Heart right ventricle (tissue), 16 donors: ENCODE measurements around the gene CITED2. TPM values are rescaled to one million over a fixed set of nuclear protein-coding genes. Genes with fewer than 3 reads are reported as not detected.

Experiments used
- ATAC-seq, 8 donors: fragments of 200-7000 bp; cut with Tn5 transposase; one replicate each; pipeline ENCODE4 v1.9.1; 2020; ENCODE audit warnings: mild to moderate bottlenecking in 8 of 8, moderate library complexity in 8 of 8, moderate number of reproducible peaks in 1 of 8
- DNase-seq, 2 donors: peaks; one replicate each; pipeline ENCODE4 v3.0.0-alpha.2; 2020
- H3K27ac ChIP-seq, 10 donors: fragments of 200-600 bp; sonication (generic) in 2 of 10; one replicate each; pipeline versions ENCODE4 v1.5.0 to v1.8.0; 2020 to 2022; ENCODE audit warnings: mild to moderate bottlenecking in 3 of 10
- H3K27me3 ChIP-seq, 7 donors: fragments of 200-600 bp; one replicate each; pipeline ENCODE4 v1.8.0; 2021 to 2022; ENCODE audit warnings: mild to moderate bottlenecking in 2 of 7
- H3K36me3 ChIP-seq, 9 donors: fragments of 200-600 bp; sonication (generic) in 1 of 9; one replicate each; pipeline versions ENCODE4 v1.5.0 to v1.8.0; 2020 to 2022; ENCODE audit warnings: mild to moderate bottlenecking in 2 of 9
- H3K4me1 ChIP-seq, 9 donors: fragments of 200-600 bp; sonication (generic) in 1 of 9; one replicate each; pipeline versions ENCODE4 v1.5.0 to v1.8.0; 2020 to 2022; ENCODE audit warnings: mild to moderate bottlenecking in 4 of 9
- H3K4me3 ChIP-seq, 10 donors: fragments of 200-600 bp; sonication (generic) in 2 of 10; one replicate each; pipeline versions ENCODE4 v1.5.0 to v1.8.0; 2020 to 2022; ENCODE audit warnings: mild to moderate bottlenecking in 7 of 10, moderate library complexity in 2 of 10
- H3K9me3 ChIP-seq, 11 donors: fragments of 200-600 bp in 10 of 11; sonication (generic) in 2 of 11; one replicate each; pipeline versions ENCODE4 v1.5.0 to v1.8.0; 2013 to 2022; ENCODE audit warnings: mild to moderate bottlenecking in 2 of 11, control low read depth in 1 of 11, moderate library complexity in 1 of 11
- WGBS, 2 donors: extraction: QIAGEN DNeasy Blood & Tissue Kit; methylation state at CpG; one replicate each; pipeline ENCODE4 v1.1.7; 2013; ENCODE audit warnings: inconsistent platforms in 1 of 2; 5-methylcytosine and 5-hydroxymethylcytosine counted together
- intact Hi-C, 10 donors: fragments of 100-400 bp; cut with DNase I; formaldehyde crosslinking; loops; one replicate each; pipeline versions ENCODE4 v1.11.1 to v1.14.2; 2022
- long read RNA-seq, 3 donors: library from polyadenylated mRNA; unstranded; transcript quantifications; one replicate each; pipeline ENCODE4 v2.0.0, GENCODE V29; 2020 to 2021
- polyA plus RNA-seq, 2 donors: library from polyadenylated mRNA; stranded (reverse); fragments of 200-250 nt; gene quantifications; one replicate each; pipeline ENCODE4 v1.2.3, GENCODE V29; 2013
- total RNA-seq, 10 donors: library from RNA; stranded (reverse); fragmentation: NEBNext Ultra II Directional in 3 of 10; extraction: Animal tissue kit (Norgen Biotek cat#: 25700) in 3 of 10; gene quantifications; one replicate each; pipeline versions ENCODE4 v1.2.1 to v1.2.4, GENCODE V29; 2021 to 2023
- TF ChIP-seq, protein P1 (sequence below), 9 donors: fragments of 200-600 bp; sonication (generic) in 2 of 9; IDR thresholded peaks; one replicate each; pipeline versions ENCODE4 v1.5.0 to v1.8.0; 2021 to 2022; ENCODE audit warnings: antibody characterized with exemption in 9 of 9, mild to moderate bottlenecking in 5 of 9, moderate library complexity in 1 of 9
- donor health status: Arrhythmogenic right ventricular cardiomyopathy.
- donor health status: ischemic (EF 13 %, LVEDD 7.1; RV severe dilation, severe dysfunction).
- donor health status: healthy with polysubstance abuse.
- donor health status: DM: no; HTN: yes; CAD: no.
- donor health status: DM: no; HTN: no; CAD: no.
- donor health status: ischemic (EF 25% LVEDD 6.9; RV normal size, moderate dysfunction).
- donor health status: ischemic (EF 25% LVEDD 5.7; RV mildly dilated, moderate dysfunction).
- donor health status: healthy.
- donor health status: DM: yes; HTN: yes; CAD: no.
- donor health status: Ischemic cardiomyopathy.
- donor health status: ischemic (EF 35%, LVEDD 5.7; RV mildly dilated, moderate dysfunction).
- donor health status: nonischemic (EF 11% LVEDD 7.7; RV severe dilation, severe dysfunction).
- donor health status: DM: yes; HTN: yes; CAD: no.
- donor health status: PGD.
- donor health status: ischemic (EF 29% LVEDD 5.4; RV normal size, mild dysfunction).
- donor health status: nonischemic (EF 23%, LVEDD 6.1; RV moderate dilation, normal function).

Gene CITED2
- 100 to 1,000 TPM in 8 of 10 donors, 10 to 100 TPM in 2; 78.3 to 215 (median 152) TPM for total RNA-seq
- polyA plus RNA-seq: 10 to 100 TPM in 1 of 2 donors, 1 to 10 TPM in 1; 9.9 to 83.5 TPM
- long read RNA-seq, donor 1, transcript CITED2-201 (2 exons, 2,354 nt): major isoform, 9 of 15 reads
- long read RNA-seq, donor 1, partial matches to known transcripts: 6 of 15 reads
- long read RNA-seq, donor 1, other reads (novel, unspliced or antisense): 0 of 15 reads
- long read RNA-seq, donor 2, partial matches to known transcripts: 4 of 8 reads
- long read RNA-seq, donor 2, other reads (novel, unspliced or antisense): 0 of 8 reads
- long read RNA-seq, donor 3, partial matches to known transcripts: 6 of 8 reads
- long read RNA-seq, donor 3, other reads (novel, unspliced or antisense): 0 of 8 reads

DNA sequence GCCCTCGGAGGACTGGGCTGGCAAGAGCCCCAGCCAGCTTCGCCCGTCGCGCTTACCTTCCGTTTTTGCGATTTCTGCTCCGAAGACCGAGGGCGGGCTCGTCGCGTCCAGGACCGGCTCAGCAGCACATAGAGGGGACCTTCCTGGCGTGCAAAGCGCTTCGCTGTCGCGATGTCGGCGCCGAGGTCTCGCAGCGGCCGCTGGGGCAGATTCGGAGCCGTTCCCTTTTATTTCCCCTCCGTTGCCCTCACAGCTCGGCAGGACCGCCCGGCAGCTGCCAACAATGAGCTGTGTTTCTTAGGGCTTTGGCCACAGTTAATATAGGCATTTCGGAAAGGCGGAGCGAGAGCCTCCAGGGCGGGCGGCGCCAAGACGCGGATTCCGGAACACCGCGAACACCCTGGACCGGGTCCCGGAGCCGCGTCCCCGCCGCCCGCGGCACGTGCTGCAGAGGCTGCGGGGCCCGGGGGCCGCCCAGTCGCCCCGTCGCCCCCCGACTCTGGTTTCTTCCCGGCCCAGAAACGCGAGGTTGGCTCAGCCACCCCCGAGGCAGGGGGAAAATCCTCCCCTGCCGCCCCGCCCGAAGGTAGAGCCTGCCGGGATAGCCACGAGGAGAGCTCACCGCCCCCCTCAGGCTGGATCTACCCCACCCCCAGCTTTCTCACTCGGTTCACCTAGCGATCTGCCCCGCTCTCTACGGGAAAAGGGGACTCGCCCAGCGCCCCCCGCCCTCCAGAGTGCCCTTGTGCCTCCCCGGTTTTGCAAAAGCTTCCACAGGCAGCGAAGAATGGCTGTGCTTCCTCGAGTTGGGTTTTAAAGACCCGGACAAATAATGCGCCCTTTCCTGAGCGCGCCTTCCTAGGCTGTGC lies at the start of gene CITED2:
TSS of gene CITED2 (minus strand) at position 292 of the 869 bp plus-strand sequence. CDS start 704 bp downstream, outside the sequence.
- intact Hi-C loops: loop anchor here (2.0 to 10.0 kb wide), 28 partner anchors 136 to 1550 kb away; no protein-coding TSS in a partner anchor
- Histone ChIP-seq H3K27me3 (no peaks in the 10 kb centered on the region), H3K9me3 (no peaks in the 10 kb centered on the region), H3K4me3 (peak within 1 kb of the TSS; percentile 69 to 97 (median 92)), H3K4me1 (peaks cover 0 to 41% (median 34%) of the 10 kb centered on the region in 9 donors), H3K36me3 (peaks cover 0 to 26% (median 0%) of the 10 kb centered on the region in 9 donors), H3K27ac (peak within 1 kb of the TSS; percentile 90 to 100 (median 98))
- WGBS, 2 donors: 0 to 1% methylated on average over 81 to 82 of the region's 82 CpGs
- TF ChIP-seq, protein P1, sequence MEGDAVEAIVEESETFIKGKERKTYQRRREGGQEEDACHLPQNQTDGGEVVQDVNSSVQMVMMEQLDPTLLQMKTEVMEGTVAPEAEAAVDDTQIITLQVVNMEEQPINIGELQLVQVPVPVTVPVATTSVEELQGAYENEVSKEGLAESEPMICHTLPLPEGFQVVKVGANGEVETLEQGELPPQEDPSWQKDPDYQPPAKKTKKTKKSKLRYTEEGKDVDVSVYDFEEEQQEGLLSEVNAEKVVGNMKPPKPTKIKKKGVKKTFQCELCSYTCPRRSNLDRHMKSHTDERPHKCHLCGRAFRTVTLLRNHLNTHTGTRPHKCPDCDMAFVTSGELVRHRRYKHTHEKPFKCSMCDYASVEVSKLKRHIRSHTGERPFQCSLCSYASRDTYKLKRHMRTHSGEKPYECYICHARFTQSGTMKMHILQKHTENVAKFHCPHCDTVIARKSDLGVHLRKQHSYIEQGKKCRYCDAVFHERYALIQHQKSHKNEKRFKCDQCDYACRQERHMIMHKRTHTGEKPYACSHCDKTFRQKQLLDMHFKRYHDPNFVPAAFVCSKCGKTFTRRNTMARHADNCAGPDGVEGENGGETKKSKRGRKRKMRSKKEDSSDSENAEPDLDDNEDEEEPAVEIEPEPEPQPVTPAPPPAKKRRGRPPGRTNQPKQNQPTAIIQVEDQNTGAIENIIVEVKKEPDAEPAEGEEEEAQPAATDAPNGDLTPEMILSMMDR (IDR thresholded peaks at IDR 0.05): peak in 4 of 9 donors; percentile 7 to 20 (median 13)
- ATAC-seq: peak; percentile 79 to 90 (median 83)
- peak; percentile 93 to 94 for DNase-seq

DNA sequence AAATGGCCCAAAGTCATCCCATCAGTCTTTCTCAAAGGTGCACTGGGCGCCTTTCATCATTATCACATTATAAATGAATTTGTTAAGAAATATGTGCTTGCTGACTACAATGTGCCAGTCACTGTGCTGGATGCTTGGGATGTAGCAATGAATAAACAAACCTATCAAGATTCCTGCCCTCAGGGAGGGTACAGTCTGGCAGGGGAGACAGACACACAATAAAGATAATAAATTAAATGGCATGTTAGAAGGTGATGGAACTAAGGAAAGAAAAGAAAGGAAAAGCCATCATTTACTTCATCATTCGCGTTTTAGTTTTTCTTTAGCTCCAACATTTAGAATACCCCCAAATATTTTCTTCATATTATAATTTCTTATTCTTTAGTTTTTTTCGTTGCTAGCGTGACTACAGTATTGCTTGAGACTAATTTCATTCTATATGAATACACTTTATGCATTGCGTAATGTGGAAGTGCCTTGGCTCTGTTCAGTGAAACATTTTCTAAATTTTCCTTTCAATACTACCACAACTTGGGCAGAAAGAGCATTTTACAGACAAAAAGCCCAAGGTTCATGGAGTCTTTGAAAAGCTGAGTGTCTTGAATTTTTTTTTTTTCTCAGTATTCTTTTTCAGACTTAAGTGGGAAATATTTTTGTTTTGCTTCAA lies 48.7 kb upstream of the CITED2 start:
- Histone ChIP-seq H3K27me3 (no peaks in the 10 kb centered on the region), H3K9me3 (no peaks in the 10 kb centered on the region), H3K27ac (no peak overlapping the region), H3K4me1 (peaks cover 0 to 32% (median 0%) of the 10 kb centered on the region in 9 donors), H3K4me3 (no peak overlapping the region), H3K36me3 (no peaks in the 10 kb centered on the region)
- TF ChIP-seq, protein P1 (IDR thresholded peaks at IDR 0.05): no peak
- ATAC-seq: no peak
- DNase-seq: no peak
- 87 to 89% methylated on average over 6 of the region's 6 CpGs for WGBS, 2 donors
- intact Hi-C loops: no loop called here

DNA sequence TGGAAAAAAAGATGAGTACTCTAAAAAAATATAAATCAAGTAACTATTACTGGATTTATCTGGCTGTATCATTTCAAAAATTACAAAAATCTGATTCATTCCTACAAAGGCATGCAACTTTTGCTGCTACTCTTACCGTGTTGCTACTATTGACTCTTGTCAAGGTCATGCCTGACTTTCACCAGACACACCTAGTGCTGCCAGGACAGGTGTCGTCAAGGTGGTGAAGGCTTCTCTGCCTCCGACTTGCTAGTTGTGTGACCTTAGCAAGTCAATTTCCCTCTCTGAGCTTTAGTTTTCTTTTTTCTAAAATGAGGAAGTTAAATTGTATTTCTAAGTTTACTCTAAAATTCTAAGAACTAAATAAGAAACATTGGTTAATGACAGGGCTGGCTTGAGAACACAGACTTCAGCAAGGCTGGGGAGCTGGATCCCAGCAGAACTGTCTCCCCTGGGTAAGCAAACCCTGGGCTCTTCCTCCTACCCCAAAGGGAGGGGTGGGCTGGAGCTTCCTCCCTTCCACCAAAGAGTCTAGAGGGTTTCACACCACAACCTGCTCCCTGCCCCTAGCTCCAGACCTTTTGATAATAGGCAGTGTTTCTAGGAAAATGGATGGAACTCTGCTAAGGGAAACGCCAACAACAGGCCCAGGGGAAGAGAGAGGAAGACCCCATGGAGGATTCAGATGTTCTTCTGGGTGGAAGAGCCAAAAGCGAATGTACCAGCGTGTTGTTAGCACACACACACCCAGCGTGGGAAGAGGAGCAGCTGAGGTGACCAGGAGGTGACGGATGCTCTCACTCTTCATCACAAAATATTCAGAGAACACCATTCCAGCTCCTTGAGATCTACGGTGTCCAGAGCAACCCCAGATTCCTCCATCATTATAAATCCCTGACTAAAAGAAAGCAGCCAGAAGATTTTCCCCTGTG lies 47.9 kb upstream of the CITED2 start:
- H3K27me3 ChIP-seq: no peaks in the 10 kb centered on the region
- peak overlapping the region in 1 of 10 donors; percentile 21 for H3K27ac ChIP-seq
- TF ChIP-seq, protein P1 (IDR thresholded peaks at IDR 0.05): no peak
- H3K9me3 ChIP-seq: no peaks in the 10 kb centered on the region
- ATAC-seq (no peak), DNase-seq (no peak)
- H3K4me1 ChIP-seq: peaks cover 0 to 32% (median 0%) of the 10 kb centered on the region in 9 donors
- no peak overlapping the region for H3K4me3 ChIP-seq
- no peaks in the 10 kb centered on the region for H3K36me3 ChIP-seq
- WGBS, 2 donors: 80 to 87% methylated on average over 9 of the region's 9 CpGs
- intact Hi-C loops: no loop called here
